ENCODE data around the gene MAN1C1. TPM values are rescaled to one million over a fixed set of nuclear protein-coding genes. Genes with fewer than 3 reads are reported as not detected.
"Not testable (repeated sequence)": the region's sequence is repeated elsewhere in the genome, so short reads cannot be mapped to it uniquely, and the experiment has no call there.

Gene MAN1C1
- total and polyA plus RNA-seq, 8 donors: 2.1 to 9.2 (median 4.0) TPM

DNA sequence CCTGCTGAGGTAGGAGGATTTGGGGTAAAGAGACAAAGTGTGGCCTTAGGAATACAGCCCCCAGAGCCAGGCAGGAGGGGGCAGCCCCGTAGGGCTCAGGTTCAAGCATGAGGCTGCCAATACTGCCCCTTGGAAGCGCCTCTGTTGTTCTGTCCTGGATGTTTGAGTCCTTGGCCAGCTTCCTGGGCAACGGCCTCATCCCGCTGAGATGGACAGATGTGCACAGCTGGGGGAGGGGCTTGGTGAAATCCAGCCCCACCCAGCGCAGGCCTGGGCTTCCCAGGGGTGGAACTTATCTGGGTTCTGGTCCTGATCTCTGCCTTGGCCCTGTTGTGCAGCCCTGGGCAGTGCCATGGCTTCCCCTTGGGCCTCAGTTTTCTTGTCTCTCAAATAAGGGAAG is 34.8 kb upstream of the MAN1C1 start:
- FAIRE-seq (no peak), DNase-seq (peak in 1 of 6 donors; percentile 41), ATAC-seq (no peak)
- Histone ChIP-seq H3K9me3 (no peaks in the 10 kb centered on the region), H3K4me3 (no peak overlapping the region), H3K27ac (no peak overlapping the region), H3K4me1 (no peaks in the 10 kb centered on the region), H3K27me3 (no peaks in the 10 kb centered on the region), H3K36me3 (no peaks in the 10 kb centered on the region)
- TF ChIP-seq, protein P1, sequence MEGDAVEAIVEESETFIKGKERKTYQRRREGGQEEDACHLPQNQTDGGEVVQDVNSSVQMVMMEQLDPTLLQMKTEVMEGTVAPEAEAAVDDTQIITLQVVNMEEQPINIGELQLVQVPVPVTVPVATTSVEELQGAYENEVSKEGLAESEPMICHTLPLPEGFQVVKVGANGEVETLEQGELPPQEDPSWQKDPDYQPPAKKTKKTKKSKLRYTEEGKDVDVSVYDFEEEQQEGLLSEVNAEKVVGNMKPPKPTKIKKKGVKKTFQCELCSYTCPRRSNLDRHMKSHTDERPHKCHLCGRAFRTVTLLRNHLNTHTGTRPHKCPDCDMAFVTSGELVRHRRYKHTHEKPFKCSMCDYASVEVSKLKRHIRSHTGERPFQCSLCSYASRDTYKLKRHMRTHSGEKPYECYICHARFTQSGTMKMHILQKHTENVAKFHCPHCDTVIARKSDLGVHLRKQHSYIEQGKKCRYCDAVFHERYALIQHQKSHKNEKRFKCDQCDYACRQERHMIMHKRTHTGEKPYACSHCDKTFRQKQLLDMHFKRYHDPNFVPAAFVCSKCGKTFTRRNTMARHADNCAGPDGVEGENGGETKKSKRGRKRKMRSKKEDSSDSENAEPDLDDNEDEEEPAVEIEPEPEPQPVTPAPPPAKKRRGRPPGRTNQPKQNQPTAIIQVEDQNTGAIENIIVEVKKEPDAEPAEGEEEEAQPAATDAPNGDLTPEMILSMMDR (IDR thresholded peaks at IDR 0.05): no peak
- intact Hi-C loops (cut with DNase I): no loop called here
- WGBS, 2 donors: 76 to 80% methylated on average over 5 of the region's 5 CpGs

DNA sequence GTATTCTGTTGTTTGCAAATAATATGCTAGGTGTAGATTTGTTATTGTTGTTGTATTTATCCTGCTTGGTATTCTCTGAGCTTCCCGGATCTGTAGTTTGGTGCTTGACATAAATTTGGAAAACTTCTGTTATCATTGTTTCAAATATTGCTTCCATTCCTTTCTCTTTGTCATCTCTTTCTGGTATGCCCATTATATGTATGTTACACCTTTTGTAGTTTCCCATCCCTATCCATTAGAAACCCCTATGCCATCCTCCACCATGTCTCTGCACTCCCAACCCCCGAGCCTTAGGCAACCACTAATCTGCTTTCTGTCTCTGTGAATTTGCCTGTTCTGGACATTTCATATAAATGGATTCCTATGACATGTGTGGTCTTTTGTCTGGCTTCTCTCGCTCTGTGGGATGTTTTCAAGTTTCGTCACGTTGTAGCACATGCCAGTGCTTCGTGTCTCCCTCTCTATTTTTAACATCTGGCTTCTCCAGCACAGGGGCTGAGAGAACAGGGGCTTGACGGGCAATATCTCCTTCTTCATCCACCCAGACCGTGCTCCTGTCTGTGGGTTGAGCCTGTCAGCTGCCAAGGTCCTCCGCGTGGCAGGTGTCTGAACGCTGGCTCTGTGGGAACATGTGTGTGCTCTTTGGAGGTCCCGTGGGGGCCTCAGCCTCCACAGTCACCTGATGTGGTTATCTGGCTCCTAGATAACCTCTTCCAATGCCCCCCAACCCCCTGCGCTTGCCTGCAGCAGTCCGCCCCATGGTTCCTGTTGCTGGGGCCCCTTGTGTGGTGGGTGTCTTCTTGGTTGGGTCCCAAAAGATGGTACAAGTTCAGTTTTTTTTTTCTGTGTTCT is 32.8 kb upstream of the MAN1C1 start:
- ATAC-seq (no peak), FAIRE-seq (no peak), DNase-seq (no peak)
- Histone ChIP-seq H3K4me3 (no peak overlapping the region), H3K4me1 (no peaks in the 10 kb centered on the region), H3K36me3 (no peaks in the 10 kb centered on the region), H3K9me3 (no peaks in the 10 kb centered on the region), H3K27ac (no peak overlapping the region), H3K27me3 (no peaks in the 10 kb centered on the region)
- TF ChIP-seq, protein P1 (IDR thresholded peaks at IDR 0.05): no peak
- intact Hi-C loops (cut with DNase I): no loop called here
- whole genome bisulfite sequencing, 2 donors: 89% methylated on average over 14 of the region's 14 CpGs

DNA sequence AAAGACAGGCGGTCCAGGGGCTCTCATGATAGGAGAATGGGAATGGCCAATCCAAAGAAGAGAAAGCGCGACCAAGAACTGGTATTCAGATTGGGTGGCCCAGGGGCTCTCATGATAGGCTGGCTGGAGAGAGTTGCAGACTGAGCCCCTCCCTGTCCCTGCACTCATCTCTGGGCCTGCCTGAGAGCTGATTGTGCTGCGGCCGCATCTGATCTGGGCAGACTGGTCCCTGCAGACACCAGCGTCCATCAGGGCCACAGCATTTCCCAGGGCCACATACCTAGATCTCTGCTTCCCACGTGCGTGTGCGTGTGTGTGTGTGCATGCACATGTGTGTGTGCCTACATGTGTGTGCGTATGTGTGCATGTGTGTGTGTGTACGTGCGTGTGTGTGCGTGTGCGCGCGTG is 30.4 kb upstream of the MAN1C1 start:
- no peaks in the 10 kb centered on the region for H3K9me3 ChIP-seq
- DNase-seq (no peak), FAIRE-seq (no peak), ATAC-seq (no peak)
- no peaks in the 10 kb centered on the region for H3K36me3 ChIP-seq
- no peaks in the 10 kb centered on the region for H3K27me3 ChIP-seq
- 93 to 94% methylated on average over 16 of the region's 16 CpGs for WGBS, 2 donors
- H3K4me3 ChIP-seq: no peak overlapping the region
- intact Hi-C loops (cut with DNase I): no loop called here
- H3K27ac ChIP-seq: no peak overlapping the region
- peaks cover 0 to 8% (median 4%) of the 10 kb centered on the region in 3 donors for H3K4me1 ChIP-seq
- TF ChIP-seq, protein P1 (IDR thresholded peaks at IDR 0.05): no peak

GRCh38 chr1:25587290-25587689 is 29.3 kb upstream of the MAN1C1 start:
- intact Hi-C loops (cut with DNase I): no loop called here
- DNase-seq (no peak), ATAC-seq (no peak), FAIRE-seq (no peak)
- H3K27me3 ChIP-seq: no peaks in the 10 kb centered on the region
- no peak overlapping the region for H3K27ac ChIP-seq
- no peaks in the 10 kb centered on the region for H3K36me3 ChIP-seq
- no peaks in the 10 kb centered on the region for H3K9me3 ChIP-seq
- 93 to 97% methylated on average over 8 of the region's 8 CpGs for WGBS, 2 donors
- H3K4me3 ChIP-seq: no peak overlapping the region
- TF ChIP-seq, protein P1 (IDR thresholded peaks at IDR 0.05): no peak
- peaks cover 0 to 8% (median 4%) of the 10 kb centered on the region in 3 donors for H3K4me1 ChIP-seq

DNA sequence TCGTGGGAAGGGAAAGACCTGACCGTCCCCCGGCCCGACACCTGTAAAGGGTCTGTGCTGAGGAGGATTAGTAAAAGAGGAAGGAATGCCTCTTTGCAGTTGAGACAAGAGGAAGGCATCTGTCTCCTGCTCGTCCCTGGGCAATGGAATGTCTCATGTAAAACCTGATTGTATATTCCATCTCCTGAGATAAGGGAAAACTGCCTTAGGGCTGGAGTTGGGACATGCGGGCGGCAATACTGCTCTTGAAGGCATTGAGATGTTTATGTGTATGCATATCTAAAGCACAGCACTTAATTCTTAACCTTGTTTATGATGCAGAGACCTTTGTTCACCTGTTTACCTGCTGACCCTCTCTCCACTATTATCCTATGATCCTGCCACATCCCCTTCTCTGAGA is 28.4 kb upstream of the MAN1C1 start:
- H3K27me3 ChIP-seq; H3K36me3 ChIP-seq; intact Hi-C loops (cut with DNase I); H3K4me1 ChIP-seq; DNase-seq; H3K4me3 ChIP-seq; H3K9me3 ChIP-seq; ATAC-seq; FAIRE-seq; H3K27ac ChIP-seq: not testable (repeated sequence)
- 83 to 100% methylated on average over 6 to 7 of the region's 7 CpGs for WGBS, 2 donors

DNA sequence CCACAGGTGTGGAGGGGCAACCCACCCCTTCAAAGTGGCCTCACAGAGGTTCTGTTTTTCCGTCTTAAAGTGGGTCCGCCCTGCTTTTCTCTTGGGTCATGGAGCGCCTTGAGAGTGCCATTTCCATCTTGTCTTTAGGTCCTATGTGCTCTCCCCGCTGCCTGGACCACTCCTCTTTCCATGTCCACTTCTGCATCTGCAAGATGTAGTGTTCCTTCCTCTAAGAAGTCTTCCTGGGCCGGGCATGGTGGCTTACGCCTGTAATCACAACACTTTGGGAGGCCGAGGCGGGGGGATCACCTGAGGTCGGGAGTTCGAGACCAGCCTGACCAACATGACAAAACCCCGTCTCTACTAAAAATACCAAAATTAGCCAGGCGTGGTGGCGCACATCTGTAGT is 27.8 kb upstream of the MAN1C1 start:
- ATAC-seq; DNase-seq; H3K4me1 ChIP-seq; FAIRE-seq; H3K27ac ChIP-seq; H3K36me3 ChIP-seq; H3K27me3 ChIP-seq; intact Hi-C loops (cut with DNase I); H3K4me3 ChIP-seq; H3K9me3 ChIP-seq: not testable (repeated sequence)
- WGBS, 2 donors: 96 to 97% methylated on average over 13 of the region's 13 CpGs

All from pancreas (tissue), 10 donors.